HG02840 (cell line): Measurements from ENCODE around the gene ACTL6B.

ENCODE experiments used
- ATAC-seq: cut with Tn5 transposase; IDR thresholded peaks from one replicate; pipeline ENCODE4 v1.9.1; 2021; ENCODE audit warnings: mild to moderate bottlenecking, moderate library complexity, moderate number of reproducible peaks; ENCODE audit not compliant: unreplicated experiment, low FRiP score

Gene ACTL6B

DNA sequence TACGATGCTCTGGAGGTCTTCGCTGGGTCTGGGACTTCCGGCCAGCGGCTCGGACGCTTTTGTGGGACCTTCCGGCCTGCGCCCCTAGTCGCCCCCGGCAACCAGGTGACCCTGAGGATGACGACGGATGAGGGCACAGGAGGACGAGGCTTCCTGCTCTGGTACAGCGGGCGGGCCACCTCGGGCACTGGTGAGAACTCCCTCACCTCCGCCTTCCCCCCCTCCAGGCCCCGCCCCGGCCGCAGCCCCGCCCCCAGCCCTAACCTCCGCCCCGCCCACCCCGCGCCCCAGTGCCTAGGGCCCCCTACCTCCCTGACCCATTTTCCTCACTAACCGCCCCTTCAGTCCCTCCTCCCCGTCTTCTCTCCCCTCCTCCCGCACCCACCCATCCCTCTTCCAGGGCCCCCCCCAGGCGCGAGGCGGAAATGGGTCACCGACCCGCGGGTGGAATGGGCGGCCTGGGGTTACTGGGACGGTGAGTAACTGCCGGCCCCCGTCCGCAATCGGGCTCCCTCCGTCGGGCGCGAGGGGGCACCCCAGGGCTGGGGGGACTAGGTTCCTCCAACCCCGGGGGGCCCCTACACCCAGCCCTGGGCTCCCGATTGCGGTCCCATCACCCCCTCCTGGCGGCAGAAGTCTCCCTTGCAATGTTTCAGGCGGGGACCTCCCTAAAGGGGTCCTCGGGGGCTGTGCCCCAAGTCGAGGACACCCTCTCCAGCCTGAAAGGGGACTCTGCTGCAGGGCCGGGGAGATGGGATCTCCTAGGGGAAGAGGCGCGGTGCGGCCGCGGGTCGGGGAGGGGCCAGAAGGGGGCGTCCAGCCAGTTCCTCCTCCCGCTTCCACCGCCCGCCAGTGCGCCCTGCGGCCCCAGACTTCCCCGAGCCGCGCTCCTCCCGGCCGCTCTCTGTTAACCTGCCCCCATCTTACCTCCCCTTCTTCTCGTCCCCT lies 51.9 kb downstream of the ACTL6B start:
- ATAC-seq = no peak

- ATAC-seq = no peak
These were observed 52.6 kb downstream of the ACTL6B start for GRCh38 chr7:100603726-100604027.

GRCh38 chr7:100602889-100603725 lies 53.1 kb downstream of the ACTL6B start:
- no peak for ATAC-seq

DNA sequence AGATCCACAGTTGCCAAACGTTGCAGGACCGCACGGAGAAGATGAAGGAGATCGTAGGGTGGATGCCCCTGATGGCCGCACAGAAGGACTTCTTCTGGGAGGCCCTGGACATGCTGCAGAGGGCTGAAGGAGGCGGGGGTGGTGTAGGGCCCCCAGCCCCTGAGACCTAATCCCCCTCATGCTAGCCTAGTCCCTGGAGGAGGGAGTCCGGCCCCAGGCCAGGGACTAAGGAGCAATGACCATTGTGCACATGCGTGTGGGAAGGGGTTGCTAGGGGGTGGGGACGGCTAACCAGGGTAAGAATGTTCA lies 55.6 kb downstream of the ACTL6B start:
- no peak for ATAC-seq

DNA sequence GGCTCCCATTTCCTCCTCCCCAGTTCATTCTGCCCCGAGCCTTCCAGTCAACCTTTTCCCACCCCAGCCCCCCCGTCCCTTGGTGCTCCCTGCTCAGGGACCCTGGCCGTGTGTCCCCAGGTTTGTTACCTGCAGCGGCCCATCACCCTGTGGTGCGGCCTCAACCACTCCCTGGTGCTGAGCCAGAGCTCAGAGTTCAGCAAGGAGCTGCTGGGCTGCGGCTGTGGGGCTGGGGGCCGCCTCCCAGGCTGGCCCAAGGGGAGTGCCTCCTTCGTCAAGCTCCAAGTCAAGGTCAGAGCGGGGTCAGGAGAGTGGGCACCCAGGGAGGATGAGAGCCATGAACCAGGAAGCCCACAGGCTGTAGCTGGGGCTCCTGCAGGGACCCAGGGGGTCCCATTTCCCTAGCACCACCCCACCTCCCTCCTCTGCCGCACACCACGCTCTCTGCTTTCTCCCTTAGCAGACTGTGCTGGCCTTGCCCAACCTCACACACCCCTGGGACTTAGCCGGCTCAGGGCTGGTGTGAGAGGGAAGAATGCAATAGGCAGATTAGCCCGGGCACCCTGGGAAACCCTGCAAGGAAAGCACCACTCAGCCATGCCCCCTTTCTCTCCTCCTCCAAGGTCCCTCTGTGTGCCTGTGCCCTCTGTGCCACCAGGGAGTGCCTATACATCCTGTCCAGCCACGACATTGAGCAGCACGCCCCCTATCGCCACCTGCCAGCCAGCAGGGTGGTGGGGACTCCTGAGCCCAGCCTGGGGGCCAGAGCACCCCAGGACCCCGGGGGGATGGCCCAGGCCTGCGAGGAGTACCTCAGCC lies 56.1 kb downstream of the ACTL6B start:
- ATAC-seq = no peak

DNA sequence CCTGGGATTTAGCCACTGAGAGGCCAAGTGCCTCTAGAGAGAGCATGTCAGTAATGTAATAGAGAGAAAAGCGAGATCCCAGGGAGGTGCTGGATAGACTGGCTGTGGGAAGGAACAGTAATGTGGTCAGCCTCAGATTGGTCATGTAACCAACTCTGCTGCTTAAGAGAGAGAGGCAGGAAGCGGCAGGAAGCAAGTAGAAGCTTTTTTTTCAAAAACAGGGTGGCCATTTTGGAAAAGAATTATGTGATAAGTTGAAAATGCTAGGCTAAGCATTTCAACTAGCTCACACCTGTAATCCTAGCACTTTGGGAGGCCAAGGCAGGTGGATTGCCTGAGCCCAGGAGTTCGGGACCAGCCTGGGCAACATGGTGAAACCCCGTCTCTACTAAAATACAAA lies 57.8 kb downstream of the ACTL6B start:
- no peak for ATAC-seq

GRCh38 chr7:100595188-100595587 lies 61.1 kb downstream of the ACTL6B start:
- no peak for ATAC-seq
